ENCODE measurements around the gene CCL4.
A peak's percentile ranks its signal among the peaks of the same experiment; 100 is the strongest.
"Not testable (repeated sequence)": the region's sequence is repeated elsewhere in the genome, so short reads cannot be mapped to it uniquely, and the experiment has no call there.

Gene CCL4

DNA sequence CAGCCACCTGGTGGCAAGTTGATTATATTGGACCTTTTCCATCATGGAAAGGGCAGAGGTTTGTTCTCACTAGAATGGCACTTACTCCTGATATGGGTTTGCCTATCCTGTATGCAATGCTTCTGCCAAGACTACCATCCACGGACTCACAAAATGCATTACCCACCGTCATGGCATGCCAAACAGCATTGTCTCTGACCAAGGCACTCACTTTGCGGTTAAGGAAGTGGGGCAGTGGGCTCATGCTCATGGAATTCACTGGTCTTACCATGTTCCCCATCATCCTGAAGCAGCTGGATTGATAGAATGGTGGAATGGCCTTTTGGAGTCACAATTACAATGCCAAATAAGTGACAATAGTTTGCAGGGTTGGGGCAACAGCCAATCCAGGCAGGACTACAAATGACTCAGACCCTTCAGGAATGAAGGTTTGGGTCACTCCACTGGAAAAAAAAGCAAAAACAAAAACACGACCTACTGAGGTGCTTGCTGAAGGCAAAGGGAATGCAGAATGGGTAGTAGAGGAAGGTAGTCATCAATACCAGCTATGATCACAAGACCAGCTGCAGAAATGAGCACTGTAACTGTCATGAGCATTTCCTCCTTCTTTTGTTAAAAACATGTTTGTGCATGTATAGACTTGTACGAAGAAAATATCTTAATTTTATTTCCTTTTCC lies 11.5 kb downstream of the CCL4 start:
- DNase-seq (ENCODE audit: insufficient read length, low spot score); FAIRE-seq: not testable (repeated sequence)

DNA sequence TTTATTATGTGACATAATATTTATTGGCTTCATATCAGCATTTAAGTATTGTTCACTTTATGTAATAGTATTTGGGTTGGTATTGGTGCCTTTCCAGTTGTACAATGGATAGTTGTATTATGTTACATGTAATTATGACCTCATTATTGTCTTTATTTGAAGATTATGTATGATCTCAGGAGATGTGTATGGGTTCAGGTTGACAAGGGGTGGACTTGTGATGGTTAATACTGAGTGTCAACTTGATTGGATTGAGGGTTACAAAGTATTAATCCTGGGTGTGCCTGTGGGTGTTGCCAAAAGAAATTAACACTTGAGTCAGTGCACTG lies 12.0 kb downstream of the CCL4 start:
- DNase-seq (ENCODE audit: insufficient read length, low spot score); FAIRE-seq: not testable (repeated sequence)

- DNase-seq (ENCODE audit: insufficient read length, low spot score), result no peak
Measured at GRCh38 chr17:36117505-36118382, 14.1 kb downstream of the CCL4 start.

DNA sequence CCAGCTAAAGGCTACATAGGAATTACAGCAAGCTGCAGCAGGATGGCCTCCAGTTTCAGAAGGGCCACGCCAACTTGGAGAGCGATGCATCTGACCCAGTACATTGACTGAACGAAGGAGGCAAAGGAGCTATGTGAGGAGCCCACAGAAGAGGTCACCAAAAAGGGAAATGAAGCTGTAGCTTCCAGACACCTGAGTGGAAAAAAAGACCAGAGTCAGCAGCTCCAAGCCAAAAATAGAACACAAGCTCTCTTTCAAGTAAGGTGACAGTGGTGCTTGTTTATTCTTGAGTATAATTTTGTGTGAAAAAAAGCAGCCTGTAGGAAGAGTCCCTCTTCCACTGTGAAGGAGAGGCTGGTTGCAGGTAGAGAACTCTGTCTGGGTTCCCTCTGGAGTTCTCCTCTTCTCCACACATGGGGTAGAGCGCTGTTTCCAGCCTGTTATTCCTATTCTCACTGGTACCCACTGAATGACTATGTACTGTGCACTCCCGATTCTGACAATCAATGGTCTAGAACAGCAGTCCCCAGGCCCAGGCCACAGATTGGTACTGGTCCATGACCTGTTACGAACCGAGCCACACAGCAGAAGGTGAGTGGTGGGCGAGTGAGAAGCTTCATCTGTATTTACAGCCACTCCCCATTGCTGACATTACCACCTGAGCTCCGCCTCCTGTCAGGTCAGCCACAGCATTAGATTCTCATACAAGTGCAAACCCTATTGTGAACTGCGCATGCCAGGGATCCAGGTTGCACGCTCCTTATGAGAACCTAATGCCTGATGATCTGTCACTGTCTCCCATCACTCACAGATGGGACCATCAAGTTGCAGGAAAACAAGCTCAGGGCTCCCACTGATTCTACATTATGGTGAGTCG lies 15.1 kb downstream of the CCL4 start:
- no peak for FAIRE-seq
- no peak for DNase-seq (ENCODE audit: insufficient read length, low spot score)

More at GRCh38 chr17:36117505-36118382, 14.1 kb downstream of the CCL4 start:
- no peak for FAIRE-seq

GRCh38 chr17:36120221-36120620 lies 16.6 kb downstream of the CCL4 start:
- FAIRE-seq, result no peak
- DNase-seq (ENCODE audit: insufficient read length, low spot score), result no peak

DNA sequence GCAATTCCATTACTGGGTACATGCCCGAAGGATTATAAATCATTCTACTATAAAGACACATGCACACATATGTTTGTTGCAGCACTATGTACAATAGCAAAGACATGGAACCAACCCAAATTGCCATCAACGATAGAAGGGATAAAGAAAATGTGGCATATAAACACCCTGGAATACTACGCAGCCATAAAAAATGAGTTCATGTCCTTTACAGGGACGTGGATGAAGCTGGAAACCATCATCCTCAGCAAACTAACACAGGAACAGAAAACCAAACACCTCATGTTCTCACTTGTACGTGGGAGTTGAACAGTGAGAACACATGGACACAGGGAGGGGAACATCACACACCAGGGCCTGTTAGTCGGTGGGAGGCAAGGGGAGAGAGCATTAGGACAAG lies 17.5 kb downstream of the CCL4 start:
- DNase-seq (ENCODE audit: insufficient read length, low spot score), result not testable (repeated sequence)

GRCh38 chr17:36123431-36123830 lies 19.8 kb downstream of the CCL4 start:
- FAIRE-seq (no peak), DNase-seq (ENCODE audit: insufficient read length, low spot score) (no peak)

More for the DNA sequence above, 17.5 kb downstream of the CCL4 start:
- not testable (repeated sequence) for FAIRE-seq

DNA sequence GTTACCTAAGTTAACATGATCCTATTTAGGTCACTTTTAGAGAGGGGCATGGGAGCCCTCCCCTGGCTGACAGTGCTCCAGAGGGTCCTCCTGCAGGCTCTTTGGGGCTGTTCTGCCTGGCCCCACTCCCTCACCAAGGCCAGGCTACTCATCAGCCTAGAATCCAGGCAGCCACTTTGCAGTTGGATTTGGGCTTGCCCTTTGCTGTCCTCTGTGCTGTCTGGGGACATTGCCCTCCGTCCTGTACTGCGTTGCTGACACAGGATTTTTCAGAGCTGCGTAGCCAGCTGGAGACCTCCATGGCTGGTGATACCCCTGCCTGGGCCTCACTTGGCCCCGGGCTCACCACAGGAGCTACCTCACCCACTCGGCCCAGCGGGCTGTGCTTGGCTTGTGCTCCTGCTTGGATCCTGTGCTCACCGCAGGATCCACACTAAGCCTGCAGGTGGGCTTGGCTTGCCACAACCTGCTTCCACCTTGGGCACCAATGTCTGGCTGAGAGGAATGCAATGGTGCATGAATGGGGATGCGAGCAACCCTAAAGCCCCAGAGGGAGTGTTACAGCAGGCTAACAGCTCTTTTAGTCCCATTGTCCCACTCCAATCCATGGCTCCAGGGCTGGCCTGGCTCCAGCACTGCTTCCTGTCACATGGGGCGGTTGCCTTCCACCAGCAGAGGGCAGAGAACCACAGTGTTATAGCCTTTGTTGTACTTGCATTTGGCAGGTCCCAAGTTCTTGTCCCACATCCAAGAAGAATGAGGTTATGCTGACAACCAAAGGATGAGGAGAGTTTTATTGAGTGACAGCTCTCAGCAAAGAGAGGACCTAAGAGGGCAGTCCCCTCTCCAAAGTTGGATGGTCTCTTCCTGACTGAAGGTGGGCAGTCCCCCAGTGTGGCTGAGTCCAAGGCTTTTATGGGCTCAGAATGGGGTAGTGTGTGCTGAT lies 21.5 kb downstream of the CCL4 start:
- DNase-seq (ENCODE audit: insufficient read length, low spot score) (no peak), FAIRE-seq (no peak)

GRCh38 chr17:36127199-36127893 lies 23.7 kb downstream of the CCL4 start:
- FAIRE-seq (no peak), DNase-seq (ENCODE audit: insufficient read length, low spot score) (peak; percentile 45)

DNA sequence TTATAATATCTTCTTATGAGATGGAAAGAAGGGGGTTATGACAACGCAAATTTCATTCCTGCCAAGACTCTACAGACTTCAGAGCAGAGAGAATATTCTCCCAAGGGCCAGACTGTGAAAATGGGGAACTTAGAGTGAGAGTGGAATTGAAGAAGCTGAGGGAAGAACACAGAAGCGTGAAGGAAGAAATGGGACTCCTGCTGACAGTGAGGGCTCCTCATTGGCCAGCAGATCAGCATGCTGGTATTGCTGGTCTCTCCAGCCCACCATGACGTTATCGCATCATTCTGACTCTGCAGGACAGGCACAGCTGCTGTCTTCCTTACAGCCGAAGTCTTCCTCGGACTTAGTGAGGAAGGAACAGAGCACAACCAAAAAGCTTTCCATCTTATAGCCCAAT lies 24.3 kb downstream of the CCL4 start:
- FAIRE-seq (no peak), DNase-seq (ENCODE audit: insufficient read length, low spot score) (no peak)

GRCh38 chr17:36128411-36128978 lies 24.9 kb downstream of the CCL4 start:
- DNase-seq (ENCODE audit: insufficient read length, low spot score) (no peak), FAIRE-seq (no peak)

- DNase-seq (ENCODE audit: insufficient read length, low spot score) (no peak), FAIRE-seq (no peak)
Measured at GRCh38 chr17:36129616-36130015, 26.0 kb downstream of the CCL4 start.

GRCh38 chr17:36130346-36130745 lies 26.7 kb downstream of the CCL4 start:
- no peak for DNase-seq (ENCODE audit: insufficient read length, low spot score)
- FAIRE-seq, result no peak

DNA sequence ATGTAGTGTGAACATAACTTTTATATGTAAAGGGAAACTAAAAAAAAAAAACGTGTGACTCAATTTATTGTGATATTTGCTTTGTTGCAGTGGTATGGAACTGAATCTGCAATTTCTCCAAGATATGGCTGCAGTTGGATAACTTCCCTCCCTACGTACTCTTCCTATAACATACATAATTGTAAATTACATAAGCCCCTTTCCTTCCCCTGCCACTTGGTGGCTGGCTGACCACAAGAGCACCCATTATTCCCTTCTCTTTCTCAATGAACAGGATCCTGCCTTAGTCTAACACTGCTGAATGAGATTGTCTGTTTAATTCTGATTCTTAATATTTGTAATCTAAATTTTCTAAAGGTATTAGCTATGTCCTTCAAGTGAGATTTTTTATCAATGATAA lies 27.8 kb downstream of the CCL4 start:
- FAIRE-seq, result no peak
- no peak for DNase-seq (ENCODE audit: insufficient read length, low spot score)

- no peak for FAIRE-seq
- DNase-seq (ENCODE audit: insufficient read length, low spot score), result no peak
Measured at GRCh38 chr17:36131931-36132330, 28.3 kb downstream of the CCL4 start.

DNA sequence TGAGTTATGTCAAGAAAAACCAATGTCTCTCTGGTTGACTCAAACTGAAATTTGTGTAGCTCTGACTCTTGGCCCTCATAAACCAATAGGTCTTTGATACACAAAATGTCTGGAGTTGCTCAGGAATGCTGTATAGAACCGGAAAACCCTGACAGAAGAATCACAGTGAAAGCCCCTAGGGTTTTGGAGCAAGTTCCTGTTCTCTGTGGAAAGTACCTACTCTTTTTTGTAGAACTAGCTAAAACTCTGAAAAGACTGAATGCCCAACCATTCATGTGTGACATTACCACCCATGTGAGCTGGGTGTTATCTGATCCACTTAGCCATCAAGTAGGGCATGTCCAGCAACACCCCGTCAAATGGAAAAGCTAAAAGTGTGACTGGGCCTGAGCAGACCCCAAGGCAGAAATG lies 28.8 kb downstream of the CCL4 start:
- FAIRE-seq, result no peak
- no peak for DNase-seq (ENCODE audit: insufficient read length, low spot score)

- no peak for DNase-seq (ENCODE audit: insufficient read length, low spot score)
- FAIRE-seq, result no peak
Measured at GRCh38 chr17:36133602-36134236, 30.1 kb downstream of the CCL4 start.

- FAIRE-seq (no peak), DNase-seq (ENCODE audit: insufficient read length, low spot score) (no peak)
Measured at GRCh38 chr17:36135465-36135864, 31.8 kb downstream of the CCL4 start.

GRCh38 chr17:36136036-36136435 lies 32.4 kb downstream of the CCL4 start:
- DNase-seq (ENCODE audit: insufficient read length, low spot score) (no peak), FAIRE-seq (no peak)
